Osteoblast (primary cell): Measurements from ENCODE around the gene MFSD6. TPM values are rescaled to one million over a fixed set of nuclear protein-coding genes. Genes with fewer than 3 reads are reported as not detected.

ENCODE experiments used
- DNase-seq: peaks from one replicate; pipeline ENCODE4 v3.0.0; 2011; ENCODE audit warnings: low spot score, mixed read lengths; ENCODE audit not compliant: insufficient read length; ENCODE audit errors: missing footprints
- H2AFZ ChIP-seq: 2 replicates; pipeline ENCODE4 v1.6.0; 2011; ENCODE audit warnings: mild to moderate bottlenecking, low read length
- H3K27ac ChIP-seq: 2 replicates; pipeline ENCODE4 v1.5.1; 2011; ENCODE audit warnings: mild to moderate bottlenecking, low read depth, low read length, moderate library complexity
- H3K27me3 ChIP-seq: 2 replicates; pipeline ENCODE4 v1.6.0; 2012; ENCODE audit warnings: mild to moderate bottlenecking, control low read depth, inconsistent platforms, low read length, moderate library complexity; ENCODE audit not compliant: insufficient read depth
- H3K36me3 ChIP-seq: 2 replicates; pipeline ENCODE4 v1.5.1; 2011; ENCODE audit warnings: mild to moderate bottlenecking, low read length, control low read depth, moderate library complexity; ENCODE audit not compliant: insufficient read depth
- H3K4me1 ChIP-seq: 2 replicates; pipeline ENCODE4 v1.5.1; 2011; ENCODE audit warnings: mild to moderate bottlenecking, low read length, control low read depth, moderate library complexity; ENCODE audit not compliant: insufficient read depth
- H3K4me2 ChIP-seq: 2 replicates; pipeline ENCODE4 v1.6.0; 2011; ENCODE audit warnings: mild to moderate bottlenecking, low read length; ENCODE audit not compliant: insufficient read depth
- H3K4me3 ChIP-seq: fragments of 200-600 bp; sonication (generic); 3 replicates; pipeline ENCODE4 v1.5.1; 2012; ENCODE audit warnings: mild to moderate bottlenecking, low read length, inconsistent platforms; ENCODE audit not compliant: insufficient read depth
- H3K79me2 ChIP-seq: 2 replicates; pipeline ENCODE4 v1.6.0; 2012; ENCODE audit warnings: mild to moderate bottlenecking, low read length, control low read depth, inconsistent platforms; ENCODE audit not compliant: insufficient read depth
- H3K9me3 ChIP-seq: 2 replicates; pipeline ENCODE4 v1.5.1; 2011; ENCODE audit warnings: low read depth, low read length, control low read depth
- H4K20me1 ChIP-seq: 2 replicates; pipeline ENCODE4 v1.6.0; 2012; ENCODE audit warnings: mild to moderate bottlenecking, low read length, control low read depth; ENCODE audit not compliant: insufficient read depth
- CTCF ChIP-seq: IDR thresholded peaks from 2 replicates; pipeline ENCODE4 v1.5.1; 2011; ENCODE audit warnings: mild to moderate bottlenecking, low read depth, low read length, moderate library complexity; ENCODE audit errors: extremely low read depth
- total RNA-seq: library from RNA; depleted of rRNA; stranded (reverse); fragments of >200 nt; gene quantifications from 2 replicates; pipeline ENCODE4 v1.2.3, GENCODE V29; 2012

Gene MFSD6
- total RNA-seq, 1 donor: 11.2 TPM

GRCh38 chr2:190546734-190547133 lies 138.6 kb downstream of the MFSD6 start:
- no peaks in the 10 kb centered on the region for H3K27me3 ChIP-seq
- no peaks in the 10 kb centered on the region for H3K79me2 ChIP-seq
- no peak overlapping the region for H3K27ac ChIP-seq
- no peaks in the 10 kb centered on the region for H3K9me3 ChIP-seq
- peaks cover 24% of the 10 kb centered on the region for H3K4me1 ChIP-seq
- H3K4me3 ChIP-seq: no peak overlapping the region
- DNase-seq: no peak
- no peaks in the 10 kb centered on the region for H3K36me3 ChIP-seq
- TF ChIP-seq CTCF: no peak
- no peaks in the 10 kb centered on the region for H4K20me1 ChIP-seq
- no peak overlapping the region for H3K4me2 ChIP-seq
- H2AFZ ChIP-seq: no peak overlapping the region

GRCh38 chr2:190547886-190548285 lies 139.7 kb downstream of the MFSD6 start:
- no peaks in the 10 kb centered on the region for H3K27me3 ChIP-seq
- no peaks in the 10 kb centered on the region for H3K36me3 ChIP-seq
- no peak overlapping the region for H3K4me2 ChIP-seq
- no peak for DNase-seq
- no peaks in the 10 kb centered on the region for H3K9me3 ChIP-seq
- peaks cover 24% of the 10 kb centered on the region for H3K4me1 ChIP-seq
- no peak overlapping the region for H2AFZ ChIP-seq
- no peaks in the 10 kb centered on the region for H3K79me2 ChIP-seq
- H3K27ac ChIP-seq: no peak overlapping the region
- H4K20me1 ChIP-seq: no peaks in the 10 kb centered on the region
- TF ChIP-seq CTCF: no peak
- H3K4me3 ChIP-seq: no peak overlapping the region

GRCh38 chr2:190550137-190550536 lies 142.0 kb downstream of the MFSD6 start:
- TF ChIP-seq CTCF: no peak
- DNase-seq: no peak
- peaks cover 11% of the 10 kb centered on the region for H3K4me1 ChIP-seq
- H3K4me3 ChIP-seq: no peak overlapping the region
- H3K36me3 ChIP-seq: no peaks in the 10 kb centered on the region
- no peaks in the 10 kb centered on the region for H3K79me2 ChIP-seq
- no peaks in the 10 kb centered on the region for H3K27me3 ChIP-seq
- no peak overlapping the region for H3K4me2 ChIP-seq
- H3K27ac ChIP-seq: no peak overlapping the region
- no peak overlapping the region for H2AFZ ChIP-seq
- no peaks in the 10 kb centered on the region for H3K9me3 ChIP-seq
- H4K20me1 ChIP-seq: no peaks in the 10 kb centered on the region

Other genes with a start within 250 kb of the MFSD6 start
- 14.5 and 15.6 TPM in 2 replicates for gene HIBCH, start 88.5 kb upstream of the MFSD6 start, total RNA-seq
- gene INPP1, start 64.8 kb upstream of the MFSD6 start, total RNA-seq: 11.6 and 15.0 TPM in 2 replicates
- gene NEMP2, start 126.4 kb downstream of the MFSD6 start, total RNA-seq: 3.8 and 4.7 TPM in 2 replicates
- gene NAB1, start 240.7 kb downstream of the MFSD6 start, total RNA-seq: 44.2 TPM in 2 replicates